Mucosa of rectum (tissue), 2 donors: ENCODE data around the gene MAMDC4.
A peak's percentile ranks its signal among the peaks of the same experiment; 100 is the strongest.

Source experiments
- H3K27ac ChIP-seq, 2 donors: one replicate each; pipeline ENCODE4 v1.7.0; 2013; ENCODE audit warnings: inconsistent platforms in 2 of 2, low read depth in 2 of 2, low read length in 2 of 2
- H3K27me3 ChIP-seq, 2 donors: one replicate each; pipeline ENCODE4 v1.7.0; 2013; ENCODE audit warnings: low read length in 2 of 2; ENCODE audit not compliant: control insufficient read depth in 2 of 2, insufficient read depth in 2 of 2
- H3K36me3 ChIP-seq, 2 donors: one replicate each; pipeline ENCODE4 v1.7.0; 2013; ENCODE audit warnings: low read length in 2 of 2; ENCODE audit not compliant: control insufficient read depth in 2 of 2, insufficient read depth in 2 of 2
- H3K4me1 ChIP-seq, 2 donors: one replicate each; pipeline ENCODE4 v1.7.0; 2013; ENCODE audit warnings: low read length in 2 of 2, mild to moderate bottlenecking in 1 of 2; ENCODE audit not compliant: control insufficient read depth in 2 of 2, insufficient read depth in 2 of 2
- H3K4me3 ChIP-seq, 2 donors: one replicate each; pipeline ENCODE4 v1.7.0; 2013; ENCODE audit warnings: low read length in 2 of 2
- H3K9ac ChIP-seq, 2 donors: one replicate each; pipeline ENCODE4 v1.7.0; 2013; ENCODE audit warnings: low read length in 2 of 2, low read depth in 1 of 2, mild to moderate bottlenecking in 1 of 2
- H3K9me3 ChIP-seq, 2 donors: one replicate each; pipeline ENCODE4 v1.7.0; 2013; ENCODE audit warnings: low read length in 2 of 2; ENCODE audit not compliant: control insufficient read depth in 2 of 2
- donor health status: healthy.
- donor health status: Normal muscosa, but diverticular disease.

Gene MAMDC4

DNA sequence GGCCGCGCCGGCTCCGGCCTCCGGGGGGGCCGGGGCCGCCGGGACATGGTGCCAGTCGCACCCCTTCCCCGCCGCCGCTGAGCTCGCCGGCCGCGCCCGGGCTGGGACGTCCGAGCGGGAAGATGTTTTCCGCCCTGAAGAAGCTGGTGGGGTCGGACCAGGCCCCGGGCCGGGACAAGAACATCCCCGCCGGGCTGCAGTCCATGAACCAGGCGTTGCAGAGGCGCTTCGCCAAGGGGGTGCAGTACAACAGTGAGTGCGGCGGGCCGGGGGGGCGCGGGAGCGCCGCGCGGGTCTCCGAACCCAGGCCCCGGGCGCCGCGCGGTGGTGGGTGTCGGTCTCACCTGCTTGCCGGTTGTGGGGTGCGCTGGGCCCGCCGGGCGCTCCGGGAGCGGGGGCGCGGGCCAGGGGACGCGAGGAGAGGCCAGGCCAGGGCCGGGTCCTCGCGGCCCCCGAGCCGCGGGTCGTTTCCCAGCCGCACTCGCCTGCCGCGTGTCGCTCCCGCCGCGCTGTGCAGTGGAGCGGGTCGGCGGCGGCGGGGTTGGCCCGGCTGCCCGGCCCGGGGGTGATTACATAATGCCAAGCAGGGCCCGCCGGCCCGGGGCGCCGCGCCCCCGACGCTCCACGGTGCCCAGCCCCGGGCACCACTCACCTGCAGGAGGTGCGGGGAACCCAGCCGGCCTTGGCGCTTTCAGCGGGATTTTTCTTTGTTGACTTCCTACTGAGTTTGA is 43.9 kb upstream of the MAMDC4 start:
- Histone ChIP-seq H3K4me3 (peak overlapping the region; percentile 70 to 75), H3K4me1 (peaks cover 24 to 26% of the 10 kb centered on the region in 2 donors), H3K36me3 (peaks cover 0 to 12% of the 10 kb centered on the region in 2 donors), H3K27me3 (no peaks in the 10 kb centered on the region), H3K27ac (peak overlapping the region; percentile 63 to 91), H3K9ac (peak overlapping the region; percentile 74 to 84), H3K9me3 (no peaks in the 10 kb centered on the region)

- H3K4me1 ChIP-seq: peaks cover 24 to 26% of the 10 kb centered on the region in 2 donors
- H3K9me3 ChIP-seq: no peaks in the 10 kb centered on the region
- peak overlapping the region; percentile 70 to 75 for H3K4me3 ChIP-seq
- H3K9ac ChIP-seq: peak overlapping the region; percentile 74 to 84
- H3K27me3 ChIP-seq: no peaks in the 10 kb centered on the region
- peaks cover 0 to 12% of the 10 kb centered on the region in 2 donors for H3K36me3 ChIP-seq
- peak overlapping the region; percentile 38 to 91 for H3K27ac ChIP-seq
Measured at GRCh38 chr9:136808806-136809158, 43.4 kb upstream of the MAMDC4 start.

DNA sequence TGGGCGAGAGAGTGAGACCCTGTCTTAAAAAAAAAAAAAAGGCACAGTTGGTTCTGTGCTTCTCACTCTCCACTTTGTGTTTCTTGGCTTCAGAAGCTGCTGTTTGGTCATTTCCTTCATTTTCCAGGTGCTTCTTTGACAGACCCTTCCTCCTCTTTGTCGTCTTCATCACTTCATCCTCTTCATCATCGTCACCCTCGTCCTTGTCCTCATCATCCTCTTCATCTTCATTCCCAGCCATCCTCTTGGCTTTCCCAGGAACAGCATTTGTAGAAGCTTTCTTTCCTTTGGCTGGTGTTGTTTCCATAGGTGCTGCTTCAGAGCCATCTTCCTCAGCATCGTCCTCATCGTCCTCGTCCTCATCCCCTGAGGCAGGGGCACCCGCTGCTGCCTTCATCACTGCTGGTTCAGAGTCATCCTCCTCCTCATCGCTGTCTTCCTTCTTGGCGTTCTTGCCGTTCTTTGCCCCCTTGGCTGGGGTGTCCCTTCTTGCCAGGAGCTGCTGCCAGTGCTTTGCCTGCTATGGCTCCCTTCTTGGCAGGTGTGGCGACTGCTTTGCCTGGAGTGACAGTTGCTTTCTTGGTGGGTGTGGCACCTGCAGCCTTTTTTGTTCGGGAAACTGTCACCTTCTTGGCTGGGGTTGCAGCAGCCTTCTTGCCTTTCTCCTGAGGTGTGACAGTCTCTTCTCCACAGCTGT is 37.3 kb upstream of the MAMDC4 start:
- Histone ChIP-seq H3K36me3 (peaks cover 4 to 16% of the 10 kb centered on the region in 2 donors), H3K27ac (no peak overlapping the region), H3K27me3 (no peaks in the 10 kb centered on the region), H3K4me3 (no peak overlapping the region), H3K4me1 (peaks cover 4% of the 10 kb centered on the region in 2 donors), H3K9me3 (no peaks in the 10 kb centered on the region), H3K9ac (no peak overlapping the region)

DNA sequence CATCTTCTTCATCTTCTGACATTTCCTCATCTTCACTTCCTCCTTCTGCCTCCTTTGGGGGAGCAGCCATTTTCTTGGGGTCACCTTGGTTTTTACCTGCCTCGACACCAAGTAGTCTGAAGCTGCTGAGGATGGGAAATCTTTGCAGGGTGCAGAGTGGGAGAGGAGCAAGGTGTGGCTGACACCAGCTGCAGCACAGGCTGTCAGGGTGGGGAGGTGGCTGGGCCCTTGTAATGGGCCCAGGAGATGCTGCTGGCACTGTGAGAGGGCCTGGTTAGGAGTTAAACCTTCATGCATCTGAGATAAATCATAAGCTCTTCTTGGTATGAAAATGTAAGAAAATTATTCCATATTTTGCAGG is 36.7 kb upstream of the MAMDC4 start:
- H3K36me3 ChIP-seq: peaks cover 4 to 16% of the 10 kb centered on the region in 2 donors

DNA sequence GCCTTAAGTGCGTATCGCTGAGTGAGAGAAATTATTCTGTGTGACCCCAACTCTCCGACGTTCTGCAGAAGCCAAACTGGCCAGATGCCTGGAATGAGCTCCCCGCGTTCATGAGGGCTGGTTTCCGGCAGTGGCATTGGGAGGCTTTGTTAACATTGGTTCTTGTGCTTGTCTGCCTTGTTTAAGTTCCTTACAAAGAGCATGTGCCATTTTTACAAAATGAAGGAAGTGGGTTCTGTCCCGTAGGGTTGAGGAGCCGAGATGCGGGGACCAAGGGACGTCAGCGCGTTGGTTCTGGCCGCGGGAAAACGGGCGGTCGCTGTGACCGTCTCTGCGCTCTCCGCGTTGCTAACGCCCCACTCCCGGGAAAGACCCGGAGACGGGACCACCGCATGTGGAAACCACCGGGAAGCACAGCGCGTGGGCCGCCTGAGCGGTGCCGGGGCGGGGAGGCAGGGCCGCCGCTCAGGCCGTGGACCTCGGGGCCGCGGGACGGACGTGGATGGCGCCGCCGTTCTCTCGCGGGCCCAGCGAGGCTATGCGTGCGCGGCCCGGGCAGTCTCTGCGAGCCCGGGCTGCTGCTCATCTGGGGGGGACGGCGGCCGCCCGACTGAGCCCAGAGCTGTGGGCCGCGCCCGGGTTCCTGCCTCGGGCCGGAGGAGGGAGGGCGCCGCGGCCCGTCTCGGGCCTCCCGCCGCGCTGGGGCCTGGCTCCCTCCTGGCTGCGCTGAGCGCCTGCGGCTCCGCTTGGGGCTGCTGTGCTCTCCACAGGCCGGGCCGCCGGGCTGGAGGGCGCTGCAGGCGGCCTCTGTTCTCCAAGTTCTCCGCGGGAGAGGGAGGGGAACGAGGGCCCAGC is 30.9 kb upstream of the MAMDC4 start:
- no peaks in the 10 kb centered on the region for H3K9me3 ChIP-seq
- H3K27me3 ChIP-seq: no peaks in the 10 kb centered on the region
- peak overlapping the region in 1 of 2 donors; percentile 38 for H3K9ac ChIP-seq
- no peak overlapping the region for H3K4me3 ChIP-seq
- peaks cover 15 to 29% of the 10 kb centered on the region in 2 donors for H3K36me3 ChIP-seq
- no peaks in the 10 kb centered on the region for H3K4me1 ChIP-seq
- no peak overlapping the region for H3K27ac ChIP-seq

More for the DNA sequence above, 36.7 kb upstream of the MAMDC4 start:
- Histone ChIP-seq H3K4me1 (peaks cover 0 to under 1% of the 10 kb centered on the region in 2 donors), H3K9me3 (no peaks in the 10 kb centered on the region), H3K27ac (no peak overlapping the region), H3K4me3 (no peak overlapping the region), H3K9ac (no peak overlapping the region), H3K27me3 (no peaks in the 10 kb centered on the region)

GRCh38 chr9:136821826-136822544 is 30.2 kb upstream of the MAMDC4 start:
- H3K9me3 ChIP-seq: no peaks in the 10 kb centered on the region
- no peak overlapping the region for H3K27ac ChIP-seq
- H3K9ac ChIP-seq: no peak overlapping the region
- no peaks in the 10 kb centered on the region for H3K4me1 ChIP-seq
- peaks cover 23 to 30% of the 10 kb centered on the region in 2 donors for H3K36me3 ChIP-seq
- no peak overlapping the region for H3K4me3 ChIP-seq
- no peaks in the 10 kb centered on the region for H3K27me3 ChIP-seq

DNA sequence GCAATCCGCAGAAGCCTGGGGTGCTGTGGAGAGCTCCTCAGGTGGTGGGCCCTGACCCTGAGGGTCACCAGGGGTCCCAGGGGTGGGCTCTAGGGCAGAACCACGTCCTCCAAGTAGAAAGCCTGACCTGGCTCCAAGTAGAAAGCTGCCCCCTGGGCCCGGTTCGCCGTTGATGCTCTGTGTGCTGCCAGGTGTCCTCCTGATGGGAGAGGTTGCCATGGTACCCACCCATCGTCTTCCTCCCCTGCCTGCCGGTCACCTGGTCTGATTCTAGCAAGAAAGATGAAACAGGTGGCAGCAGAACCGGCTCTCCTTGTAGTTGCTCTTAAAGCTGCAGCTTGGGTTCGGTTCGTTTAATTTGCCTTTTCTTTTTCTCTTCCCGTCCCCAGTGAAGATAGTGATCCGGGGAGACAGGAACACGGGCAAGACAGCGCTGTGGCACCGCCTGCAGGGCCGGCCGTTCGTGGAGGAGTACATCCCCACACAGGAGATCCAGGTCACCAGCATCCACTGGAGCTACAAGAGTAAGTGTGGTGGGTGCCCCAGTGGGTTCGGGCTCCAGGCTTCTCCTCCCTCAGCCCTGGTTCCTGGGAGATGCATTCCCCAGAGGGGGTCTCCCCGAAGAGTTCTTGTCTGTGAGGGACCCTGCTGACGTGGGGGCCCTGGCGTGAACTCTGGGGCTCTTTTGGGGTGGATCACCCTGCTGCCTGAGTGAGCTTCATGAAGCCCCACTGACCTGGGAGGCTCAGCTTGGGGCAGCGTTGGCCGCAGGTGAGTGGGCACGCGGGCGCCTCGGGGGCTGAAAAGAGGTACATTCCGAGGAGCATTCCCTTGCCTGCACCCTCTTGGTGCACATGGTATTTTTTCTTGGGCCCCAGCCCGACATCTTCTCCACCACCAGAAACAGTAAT is 28.8 kb upstream of the MAMDC4 start:
- H3K27ac ChIP-seq: no peak overlapping the region
- peaks cover 27 to 33% of the 10 kb centered on the region in 2 donors for H3K36me3 ChIP-seq

GRCh38 chr9:136824496-136825225 is 27.5 kb upstream of the MAMDC4 start:
- no peaks in the 10 kb centered on the region for H3K27me3 ChIP-seq
- H3K9me3 ChIP-seq: no peaks in the 10 kb centered on the region
- H3K4me1 ChIP-seq: no peaks in the 10 kb centered on the region
- no peak overlapping the region for H3K9ac ChIP-seq
- H3K36me3 ChIP-seq: peaks cover 33 to 46% of the 10 kb centered on the region in 2 donors
- H3K4me3 ChIP-seq: no peak overlapping the region
- H3K27ac ChIP-seq: no peak overlapping the region

More for the DNA sequence above, 28.8 kb upstream of the MAMDC4 start:
- Histone ChIP-seq H3K27me3 (no peaks in the 10 kb centered on the region), H3K4me3 (no peak overlapping the region), H3K4me1 (no peaks in the 10 kb centered on the region), H3K9me3 (no peaks in the 10 kb centered on the region), H3K9ac (no peak overlapping the region)
